K562 (cell line): ENCODE results near the gene ZSCAN22. TPM values are rescaled to one million over a fixed set of nuclear protein-coding genes. Genes with fewer than 3 reads are reported as not detected.

ENCODE experiments used
- CBFA2T2 ChIP-seq: fragments of 450-650 bp; conservative IDR thresholded peaks from 2 replicates; pipeline ENCODE4 v1.6.1; 2017; ENCODE audit warnings: mild to moderate bottlenecking
- DIDO1 ChIP-seq: fragments of 450-650 bp; IDR thresholded peaks from 2 replicates; pipeline ENCODE4 v1.6.1; 2016; ENCODE audit warnings: low read depth, missing biosample characterization, missing genetic modification characterization
- MAFF ChIP-seq: IDR thresholded peaks from 2 replicates; pipeline ENCODE4 v1.6.1; 2012; ENCODE audit warnings: low read length, improper control_type of control experiment
- NR3C1 ChIP-seq: sonication (generic); formaldehyde crosslinking; IDR thresholded peaks from 2 replicates; pipeline ENCODE4 v1.8.1; 2022; ENCODE audit warnings: missing genetic modification reagents
- SMAD4 ChIP-seq: fragments of 250-450 bp; sonication (Bioruptor Pico); conservative IDR thresholded peaks from 2 replicates; pipeline ENCODE4 v1.8.0; 2021; ENCODE audit warnings: inconsistent platforms, mild to moderate bottlenecking, moderate library complexity
- SOX6 ChIP-seq: fragments of 450-650 bp; IDR thresholded peaks from 2 replicates; pipeline ENCODE4 v1.6.1; 2014; ENCODE audit warnings: mild to moderate bottlenecking
- TCFL5 ChIP-seq: fragments of 250-450 bp; sonication (Bioruptor Pico); conservative IDR thresholded peaks from 2 replicates; pipeline ENCODE4 v1.6.1; 2021; ENCODE audit warnings: mild to moderate bottlenecking, moderate library complexity, matching md5 sums
- XRCC5 ChIP-seq: fragments of 200-400 bp; formaldehyde crosslinking; IDR thresholded peaks from 2 replicates; pipeline ENCODE4 v1.6.1; 2017; ENCODE audit warnings: low read depth, mild to moderate bottlenecking, low read length
- ZBTB26 ChIP-seq: fragments of 450-650 bp; formaldehyde crosslinking; IDR thresholded peaks from 2 replicates; pipeline ENCODE4 v1.4.0; 2022; ENCODE audit warnings: missing genetic modification characterization
- ZFP91 ChIP-seq: sonication (generic); formaldehyde crosslinking; IDR thresholded peaks from 2 replicates; pipeline ENCODE4 v1.8.0; 2022; ENCODE audit warnings: mild to moderate bottlenecking, missing genetic modification reagents
- ZNF12 ChIP-seq: sonication (generic); formaldehyde crosslinking; IDR thresholded peaks from 2 replicates; pipeline ENCODE4 v1.4.0; 2020; ENCODE audit warnings: mild to moderate bottlenecking, missing genetic modification reagents
- ZNF121 ChIP-seq: sonication (generic); formaldehyde crosslinking; conservative IDR thresholded peaks from 2 replicates; pipeline ENCODE4 v1.8.0; 2022; ENCODE audit warnings: missing genetic modification reagents
- ZNF311 ChIP-seq: fragments of 250-450 bp; sonication (Bioruptor Pico); IDR thresholded peaks from 2 replicates; pipeline ENCODE4 v1.4.0; 2020; ENCODE audit warnings: mild to moderate bottlenecking, moderate library complexity
- polyA plus RNA-seq, 8 experiments: library from polyadenylated mRNA; depleted of rRNA in 4 of 8; stranded (reverse) in 5 of 8; unstranded in 3 of 8; fragments of >200 nt; fragmentation: Nextera tagmentation in 2 of 8; fragmentation: Illumina TruSeq in 1 of 8; extraction: Ambion mirVana in 2 of 8; extraction: Trizol in 1 of 8; gene quantifications; 2 replicates each; pipeline versions ENCODE4 v1.2.1 to v1.2.3, GENCODE V29; 2011 to 2014; ENCODE audit warnings: inconsistent platforms in 1 of 8, missing spikeins in 1 of 8
- total RNA-seq, 7 experiments: library from RNA; depleted of rRNA in 6 of 7; stranded (reverse); fragments of >200 nt in 6 of 7; fragmentation: Illumina TruSeq in 2 of 7; extraction: Trizol in 2 of 7; gene quantifications; 2 replicates each; pipeline versions ENCODE4 v1.2.1 to v1.2.3, GENCODE V29; 2011 to 2021; ENCODE audit warnings: low replicate concordance in 1 of 7
- TF ChIP-seq, protein P1 (sequence below): fragments of 250-450 bp; sonication (Bioruptor Pico); IDR thresholded peaks from 2 replicates; pipeline ENCODE4 v1.6.1; 2021; ENCODE audit warnings: mild to moderate bottlenecking
- TF ChIP-seq, protein P2 (sequence below): fragments of 450-650 bp; IDR thresholded peaks from 2 replicates; pipeline ENCODE4 v1.6.1; 2016; ENCODE audit warnings: borderline replicate concordance
- TF ChIP-seq, protein P3 (sequence below): fragments of 250-450 bp; sonication (Bioruptor Pico); IDR thresholded peaks from 2 replicates; pipeline ENCODE4 v1.5.0; 2021
- TF ChIP-seq, protein P4 (sequence below): fragments of 450-650 bp; formaldehyde crosslinking; IDR thresholded peaks from 2 replicates; pipeline ENCODE4 v1.4.0; 2020; ENCODE audit warnings: mild to moderate bottlenecking, moderate library complexity

The ZSCAN22 gene
- total and polyA plus RNA-seq, 9 of the 15 experiments (the other 6 are each of a cell fraction or from before 2014, with no cell fraction given): 0.98 to 5.3 (median 3.0) TPM

DNA sequence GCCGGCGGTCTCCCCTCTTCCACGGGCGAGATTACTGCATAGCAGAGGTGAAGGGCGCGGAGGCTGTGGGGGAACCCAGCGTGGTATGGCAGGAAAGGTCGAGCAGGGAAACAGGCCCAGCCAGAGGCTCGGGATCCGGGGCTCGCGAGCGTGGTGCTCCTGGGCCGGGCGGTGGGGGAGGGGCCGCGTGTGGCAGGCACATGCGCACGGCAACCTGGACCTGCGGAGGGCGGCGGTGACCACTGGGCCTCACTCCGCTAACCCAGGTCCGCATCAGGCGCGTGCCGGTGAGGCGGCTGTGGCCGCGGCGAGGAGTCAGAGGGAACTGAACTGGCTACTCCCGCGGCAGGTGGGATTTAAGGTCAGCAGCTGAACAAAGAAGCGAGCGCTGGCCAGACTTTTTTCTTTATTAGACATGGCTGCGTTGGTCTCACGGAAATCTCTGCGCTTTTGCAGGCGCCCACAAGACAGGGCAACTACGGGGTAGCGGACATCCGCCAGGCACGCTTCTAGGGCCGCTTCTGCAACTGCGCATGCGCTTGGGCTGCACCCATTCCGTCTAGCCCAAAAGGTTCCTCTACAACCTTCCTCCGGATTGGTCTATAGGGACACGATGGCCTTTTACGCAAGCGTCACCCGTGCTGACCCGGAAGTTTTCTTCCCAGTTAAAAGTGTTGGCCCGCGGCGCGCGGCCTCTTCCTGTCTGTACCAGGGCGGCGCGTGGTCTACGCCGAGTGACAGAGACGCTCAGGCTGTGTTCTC, 60.0 kb downstream of the ZSCAN22 start, which contains the start of gene RPS5 (continued):
- TF ChIP-seq ZFP91 (CRISPR knock-in tag) (no peak), SMAD4 (CRISPR knock-in tag) (no peak; the same call in none of the 2 replicates), ZNF12 (CRISPR knock-in tag) (0 out of 2 replicates have a peak, but pooled peaks have one; percentile 23), XRCC5 (no peak), CBFA2T2 (no peak), ZBTB26 (no peak), ZNF311 (CRISPR knock-in tag) (no peak), MAFF (no peak), NR3C1 (CRISPR knock-in tag) (peak; percentile 51; the same call in 1 of the 2 replicates), ZNF121 (no peak), TCFL5 (CRISPR knock-in tag) (no peak), DIDO1 (tag) (peak; percentile 16; the same call in 1 of the 2 replicates), SOX6 (0 out of 2 replicates have a peak, but pooled peaks have one; percentile 30)
- TF ChIP-seq, protein P1, sequence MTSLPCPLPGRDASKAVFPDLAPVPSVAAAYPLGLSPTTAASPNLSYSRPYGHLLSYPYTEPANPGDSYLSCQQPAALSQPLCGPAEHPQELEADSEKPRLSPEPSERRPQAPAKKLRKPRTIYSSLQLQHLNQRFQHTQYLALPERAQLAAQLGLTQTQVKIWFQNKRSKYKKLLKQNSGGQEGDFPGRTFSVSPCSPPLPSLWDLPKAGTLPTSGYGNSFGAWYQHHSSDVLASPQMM (CRISPR knock-in tag): no peak
- TF ChIP-seq, protein P2, sequence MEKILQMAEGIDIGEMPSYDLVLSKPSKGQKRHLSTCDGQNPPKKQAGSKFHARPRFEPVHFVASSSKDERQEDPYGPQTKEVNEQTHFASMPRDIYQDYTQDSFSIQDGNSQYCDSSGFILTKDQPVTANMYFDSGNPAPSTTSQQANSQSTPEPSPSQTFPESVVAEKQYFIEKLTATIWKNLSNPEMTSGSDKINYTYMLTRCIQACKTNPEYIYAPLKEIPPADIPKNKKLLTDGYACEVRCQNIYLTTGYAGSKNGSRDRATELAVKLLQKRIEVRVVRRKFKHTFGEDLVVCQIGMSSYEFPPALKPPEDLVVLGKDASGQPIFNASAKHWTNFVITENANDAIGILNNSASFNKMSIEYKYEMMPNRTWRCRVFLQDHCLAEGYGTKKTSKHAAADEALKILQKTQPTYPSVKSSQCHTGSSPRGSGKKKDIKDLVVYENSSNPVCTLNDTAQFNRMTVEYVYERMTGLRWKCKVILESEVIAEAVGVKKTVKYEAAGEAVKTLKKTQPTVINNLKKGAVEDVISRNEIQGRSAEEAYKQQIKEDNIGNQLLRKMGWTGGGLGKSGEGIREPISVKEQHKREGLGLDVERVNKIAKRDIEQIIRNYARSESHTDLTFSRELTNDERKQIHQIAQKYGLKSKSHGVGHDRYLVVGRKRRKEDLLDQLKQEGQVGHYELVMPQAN: peak; percentile 34; the same call in 1 of the 2 replicates
- TF ChIP-seq, protein P3, sequence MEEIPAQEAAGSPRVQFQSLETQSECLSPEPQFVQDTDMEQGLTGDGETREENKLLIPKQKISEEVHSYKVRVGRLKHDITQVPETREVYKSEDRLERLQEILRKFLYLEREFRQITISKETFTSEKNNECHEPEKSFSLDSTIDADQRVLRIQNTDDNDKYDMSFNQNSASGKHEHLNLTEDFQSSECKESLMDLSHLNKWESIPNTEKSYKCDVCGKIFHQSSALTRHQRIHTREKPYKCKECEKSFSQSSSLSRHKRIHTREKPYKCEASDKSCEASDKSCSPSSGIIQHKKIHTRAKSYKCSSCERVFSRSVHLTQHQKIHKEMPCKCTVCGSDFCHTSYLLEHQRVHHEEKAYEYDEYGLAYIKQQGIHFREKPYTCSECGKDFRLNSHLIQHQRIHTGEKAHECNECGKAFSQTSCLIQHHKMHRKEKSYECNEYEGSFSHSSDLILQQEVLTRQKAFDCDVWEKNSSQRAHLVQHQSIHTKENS (CRISPR knock-in tag): 0 out of 2 replicates have a peak, but pooled peaks have one; percentile 41
- TF ChIP-seq, protein P4, sequence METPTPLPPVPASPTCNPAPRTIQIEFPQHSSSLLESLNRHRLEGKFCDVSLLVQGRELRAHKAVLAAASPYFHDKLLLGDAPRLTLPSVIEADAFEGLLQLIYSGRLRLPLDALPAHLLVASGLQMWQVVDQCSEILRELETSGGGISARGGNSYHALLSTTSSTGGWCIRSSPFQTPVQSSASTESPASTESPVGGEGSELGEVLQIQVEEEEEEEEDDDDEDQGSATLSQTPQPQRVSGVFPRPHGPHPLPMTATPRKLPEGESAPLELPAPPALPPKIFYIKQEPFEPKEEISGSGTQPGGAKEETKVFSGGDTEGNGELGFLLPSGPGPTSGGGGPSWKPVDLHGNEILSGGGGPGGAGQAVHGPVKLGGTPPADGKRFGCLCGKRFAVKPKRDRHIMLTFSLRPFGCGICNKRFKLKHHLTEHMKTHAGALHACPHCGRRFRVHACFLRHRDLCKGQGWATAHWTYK (CRISPR knock-in tag): no peak; the same call in 1 of the 2 replicates
